ENCODE measurements around the gene NPAS3.

Gene NPAS3

DNA sequence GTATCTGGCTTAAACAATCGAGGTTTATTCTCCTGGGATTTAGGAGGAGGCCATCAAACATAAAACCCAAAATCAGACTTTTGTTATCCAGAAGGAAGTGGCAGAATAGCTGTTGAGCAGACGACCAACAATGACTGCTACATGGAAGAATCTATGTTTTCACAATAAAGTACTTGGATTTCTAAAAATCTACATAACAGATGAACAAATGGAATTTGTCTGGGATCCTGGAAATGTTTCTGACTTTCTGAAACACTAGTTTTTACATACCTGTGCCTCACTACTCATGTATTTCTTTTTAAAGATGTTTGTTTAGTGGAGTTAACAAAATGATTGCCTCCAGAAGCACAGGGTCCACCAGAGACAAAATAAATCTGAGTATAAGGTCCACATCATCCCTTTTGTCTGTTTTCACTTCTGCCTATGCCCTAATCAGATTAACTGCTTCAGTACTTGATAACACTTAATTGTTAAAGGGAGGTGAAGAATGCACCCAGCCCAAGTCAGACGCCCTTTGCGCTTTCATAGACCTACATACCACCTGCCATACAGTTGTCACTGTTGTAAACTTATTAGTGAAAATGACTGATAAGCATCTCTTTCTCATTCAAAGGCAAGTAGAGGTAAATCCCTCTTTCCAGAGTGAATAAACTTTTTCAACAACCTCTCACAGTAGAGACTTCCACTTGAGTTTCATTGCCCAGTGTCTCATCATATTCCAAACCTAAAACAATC, 847.6 kb downstream of the NPAS3 start:
- Mint-ChIP-seq H3K4me1 (peaks cover 8% of the 10 kb centered on the region), H3K27me3 (ENCODE audit: low read depth) (peaks cover 35% of the 10 kb centered on the region), H3K4me3 (no peak overlapping the region), H3K27ac (no peak overlapping the region), H3K36me3 (ENCODE audit: low read depth) (peaks cover 7% of the 10 kb centered on the region), H3K9me3 (no peaks in the 10 kb centered on the region)
- TF ChIP-seq, protein P1, sequence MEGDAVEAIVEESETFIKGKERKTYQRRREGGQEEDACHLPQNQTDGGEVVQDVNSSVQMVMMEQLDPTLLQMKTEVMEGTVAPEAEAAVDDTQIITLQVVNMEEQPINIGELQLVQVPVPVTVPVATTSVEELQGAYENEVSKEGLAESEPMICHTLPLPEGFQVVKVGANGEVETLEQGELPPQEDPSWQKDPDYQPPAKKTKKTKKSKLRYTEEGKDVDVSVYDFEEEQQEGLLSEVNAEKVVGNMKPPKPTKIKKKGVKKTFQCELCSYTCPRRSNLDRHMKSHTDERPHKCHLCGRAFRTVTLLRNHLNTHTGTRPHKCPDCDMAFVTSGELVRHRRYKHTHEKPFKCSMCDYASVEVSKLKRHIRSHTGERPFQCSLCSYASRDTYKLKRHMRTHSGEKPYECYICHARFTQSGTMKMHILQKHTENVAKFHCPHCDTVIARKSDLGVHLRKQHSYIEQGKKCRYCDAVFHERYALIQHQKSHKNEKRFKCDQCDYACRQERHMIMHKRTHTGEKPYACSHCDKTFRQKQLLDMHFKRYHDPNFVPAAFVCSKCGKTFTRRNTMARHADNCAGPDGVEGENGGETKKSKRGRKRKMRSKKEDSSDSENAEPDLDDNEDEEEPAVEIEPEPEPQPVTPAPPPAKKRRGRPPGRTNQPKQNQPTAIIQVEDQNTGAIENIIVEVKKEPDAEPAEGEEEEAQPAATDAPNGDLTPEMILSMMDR (IDR thresholded peaks at IDR 0.05; ENCODE audit: unreplicated experiment in 3 of 3) = no peak

DNA sequence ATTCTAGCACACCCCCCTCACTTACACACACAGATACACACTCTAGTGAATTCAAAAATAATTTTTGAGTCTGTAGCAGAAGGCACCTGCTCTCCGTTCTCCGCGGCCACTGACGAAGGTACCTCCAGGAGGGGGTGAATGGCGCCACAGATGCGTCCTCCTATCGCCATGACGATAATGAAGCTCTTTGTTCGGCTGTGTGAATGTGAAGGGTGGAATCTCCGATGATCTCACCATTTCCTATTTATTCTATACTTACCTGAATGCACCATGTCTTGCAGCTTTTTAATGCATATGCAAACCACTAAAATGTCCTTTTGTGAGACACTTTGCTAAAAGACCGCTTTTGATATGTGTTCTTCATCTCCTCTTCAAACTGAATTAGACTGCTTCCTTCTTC, 849.5 kb downstream of the NPAS3 start:
- Mint-ChIP-seq H3K4me3 (no peak overlapping the region), H3K9me3 (no peaks in the 10 kb centered on the region), H3K4me1 (peaks cover 22% of the 10 kb centered on the region)

DNA sequence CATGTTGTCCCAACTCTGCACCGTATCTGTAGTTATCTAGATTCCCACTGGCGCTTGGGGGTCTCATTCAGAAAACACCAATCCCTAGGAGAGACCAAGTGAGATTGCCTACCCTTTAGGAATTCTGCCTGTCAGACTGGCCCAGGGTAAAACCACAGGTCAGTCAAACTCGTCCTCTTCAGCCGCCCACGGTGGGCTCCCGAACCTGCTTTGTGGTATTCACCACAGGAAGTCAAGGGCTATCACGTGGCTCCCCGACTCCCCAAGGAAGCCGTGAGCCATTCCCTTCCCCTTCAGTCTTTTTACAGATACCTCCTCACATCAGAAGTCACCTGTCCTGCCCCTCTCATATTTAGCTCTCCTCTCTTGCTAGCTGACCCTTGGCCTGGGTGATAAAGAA, 852.3 kb downstream of the NPAS3 start:
- Mint-ChIP-seq H3K27me3 (ENCODE audit: low read depth) (peaks cover 38% of the 10 kb centered on the region), H3K27ac (peak overlapping the region; percentile 15 to 33 (median 31)), H3K9me3 (no peaks in the 10 kb centered on the region), H3K4me3 (no peak overlapping the region), H3K4me1 (peaks cover 41% of the 10 kb centered on the region), H3K36me3 (ENCODE audit: low read depth) (peaks cover 4% of the 10 kb centered on the region)
- TF ChIP-seq, protein P1 (IDR thresholded peaks at IDR 0.05; ENCODE audit: unreplicated experiment in 3 of 3) = no peak

More for the DNA sequence above, 849.5 kb downstream of the NPAS3 start:
- H3K27ac Mint-ChIP-seq = no peak overlapping the region
- H3K36me3 Mint-ChIP-seq (ENCODE audit: low read depth) = peaks cover 8% of the 10 kb centered on the region
- peaks cover 40% of the 10 kb centered on the region for H3K27me3 Mint-ChIP-seq (ENCODE audit: low read depth)
- TF ChIP-seq, protein P1 (IDR thresholded peaks at IDR 0.05; ENCODE audit: unreplicated experiment in 3 of 3) = no peak

DNA sequence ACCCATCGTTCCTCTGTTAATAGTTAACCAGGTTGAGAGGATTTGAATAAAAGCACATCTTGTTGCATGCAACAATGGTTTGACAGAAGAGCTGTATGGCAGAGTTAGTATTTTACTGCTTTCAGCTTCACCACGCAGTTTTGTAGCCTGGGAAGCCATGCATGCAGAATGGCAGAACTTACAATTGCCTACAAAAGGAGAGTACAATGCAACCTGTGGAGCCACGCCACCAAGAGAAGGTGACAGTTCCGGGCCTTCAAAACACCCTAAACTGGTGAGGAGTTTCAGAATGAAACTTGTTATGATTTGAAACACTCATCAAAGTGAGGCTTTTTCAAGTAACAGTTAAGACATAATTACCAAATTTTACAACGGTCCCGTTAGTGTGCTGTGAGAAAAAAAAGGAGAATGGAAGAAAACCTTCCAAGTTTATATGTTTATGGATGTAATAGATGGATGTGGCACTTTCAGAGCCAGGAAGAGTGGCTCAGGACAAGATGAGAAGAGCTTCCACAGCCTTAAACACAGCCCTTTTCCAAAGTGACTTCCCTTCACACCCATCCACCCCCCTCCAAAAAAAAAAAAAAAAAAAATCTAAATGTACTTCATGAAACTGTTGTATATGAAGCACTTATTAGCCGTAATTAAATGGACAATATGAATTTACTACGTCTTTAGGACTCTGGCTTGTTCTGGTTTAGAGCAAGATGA, 853.5 kb downstream of the NPAS3 start:
- no peaks in the 10 kb centered on the region for H3K9me3 Mint-ChIP-seq
- H3K36me3 Mint-ChIP-seq (ENCODE audit: low read depth) = peaks cover 4% of the 10 kb centered on the region
- peak overlapping the region; percentile 63 to 79 (median 64) for H3K4me3 Mint-ChIP-seq
- peaks cover 41% of the 10 kb centered on the region for H3K4me1 Mint-ChIP-seq
- TF ChIP-seq, protein P1 (IDR thresholded peaks at IDR 0.05; ENCODE audit: unreplicated experiment in 3 of 3) = no peak
- H3K27me3 Mint-ChIP-seq (ENCODE audit: low read depth) = peaks cover 34% of the 10 kb centered on the region
- peak overlapping the region; percentile 30 to 50 (median 31) for H3K27ac Mint-ChIP-seq

DNA sequence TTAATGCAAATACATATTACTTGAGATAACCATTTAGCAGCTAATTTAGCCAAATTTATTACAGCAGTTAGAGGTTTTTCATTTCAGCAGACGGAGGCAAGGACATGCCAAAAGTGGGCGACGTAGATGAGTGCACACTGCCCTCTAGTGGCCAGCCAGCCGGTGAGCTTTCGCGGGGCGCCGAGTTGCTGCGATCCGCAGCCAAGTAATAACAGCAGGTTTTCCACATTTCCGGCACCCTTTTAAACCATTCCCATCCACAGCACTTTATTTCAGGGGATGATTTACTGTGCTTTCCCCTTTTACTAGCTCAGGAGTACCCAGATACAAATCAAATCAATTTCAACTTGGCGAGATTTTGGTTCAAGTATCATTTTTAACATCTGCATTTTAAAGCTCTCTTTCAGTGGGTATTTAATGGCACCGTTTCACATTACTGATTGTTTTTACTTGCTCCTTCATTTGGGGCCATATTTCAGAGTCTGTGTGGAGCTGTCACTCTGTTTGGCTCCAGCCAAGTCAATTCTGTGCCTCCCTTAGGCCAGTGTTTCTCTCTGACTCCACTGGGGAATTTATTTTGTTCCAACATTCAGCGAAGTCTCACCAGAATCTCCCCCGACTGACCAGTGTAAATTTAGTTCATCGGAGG, 854.2 kb downstream of the NPAS3 start:
- Mint-ChIP-seq H3K27ac (peak overlapping the region; percentile 21 to 50 (median 31)), H3K27me3 (ENCODE audit: low read depth) (peaks cover 34% of the 10 kb centered on the region), H3K36me3 (ENCODE audit: low read depth) (peaks cover 4% of the 10 kb centered on the region), H3K4me1 (peaks cover 41% of the 10 kb centered on the region), H3K4me3 (peak overlapping the region; percentile 63 to 79 (median 64)), H3K9me3 (no peaks in the 10 kb centered on the region)
- TF ChIP-seq, protein P1 (IDR thresholded peaks at IDR 0.05; ENCODE audit: unreplicated experiment in 3 of 3) = peak; percentile 94 to 97 (median 95)

Data from nephron (organoid).